WTC11 (cell line): ENCODE results near the gene DUSP2. TPM values are rescaled to one million over a fixed set of nuclear protein-coding genes. Genes with fewer than 3 reads are reported as not detected.

Experiments
- ATAC-seq: fragments of 200-7000 bp; cut with Tn5 transposase; 2 replicates; pipeline ENCODE4 v1.10.0; 2021; ENCODE audit warnings: mild to moderate bottlenecking, moderate library complexity
- CTCF ChIA-PET: fragments of 300-600 bp; sonication (Branson Sonifier 250); formaldehyde crosslinking; loops from one replicate; lab custom pipeline; 2021; ENCODE audit warnings: antibody characterized with exemption; lab: Charles Lee
- POLR2A ChIA-PET: fragments of 350-600 bp; sonication (Branson Sonifier 250); formaldehyde crosslinking; loops from one replicate; lab custom pipeline; 2021; ENCODE audit warnings: antibody characterized with exemption; lab: Charles Lee
- DNase-seq: peaks from one replicate; pipeline ENCODE4 v3.0.0; 2021; ENCODE audit warnings: low spot score
- H3K27ac Mint-ChIP-seq: 2 replicates; pipeline ENCODE4 v1.8.0; 2021; ENCODE audit warnings: mixed read lengths
- H3K27me3 Mint-ChIP-seq: 2 replicates; pipeline ENCODE4 v1.8.0; 2021; ENCODE audit warnings: low read depth, mild to moderate bottlenecking, moderate library complexity, mixed read lengths
- H3K36me3 Mint-ChIP-seq: 2 replicates; pipeline ENCODE4 v1.8.0; 2021; ENCODE audit warnings: mixed read lengths
- H3K4me1 Mint-ChIP-seq: 2 replicates; pipeline ENCODE4 v1.8.0; 2022; ENCODE audit warnings: mixed read lengths
- H3K4me3 Mint-ChIP-seq: 2 replicates; pipeline ENCODE4 v1.8.0; 2021; ENCODE audit warnings: mild to moderate bottlenecking, moderate library complexity, mixed read lengths
- H3K9me3 Mint-ChIP-seq: 2 replicates; pipeline ENCODE4 v1.8.0; 2021; ENCODE audit warnings: mixed read lengths
- ATF6 ChIP-seq: sonication (generic); formaldehyde crosslinking; IDR thresholded peaks from 2 replicates; pipeline ENCODE4 v1.8.1; 2023; ENCODE audit warnings: mild to moderate bottlenecking, missing genetic modification reagents
- CBFB ChIP-seq: sonication (generic); formaldehyde crosslinking; IDR thresholded peaks from 2 replicates; pipeline ENCODE4 v1.8.1; 2022; ENCODE audit warnings: mild to moderate bottlenecking, low read depth, missing genetic modification reagents
- CDX4 ChIP-seq: fragments of 250-450 bp; sonication (Bioruptor Pico); IDR thresholded peaks from 2 replicates; pipeline ENCODE4 v1.9.0; 2021; ENCODE audit warnings: moderate library complexity, mild to moderate bottlenecking, inconsistent platforms, borderline replicate concordance
- ESRRA ChIP-seq: sonication (generic); formaldehyde crosslinking; IDR thresholded peaks from 2 replicates; pipeline ENCODE4 v1.8.1; 2022; ENCODE audit warnings: mild to moderate bottlenecking, missing genetic modification reagents, borderline replicate concordance
- FOXP1 ChIP-seq: sonication (generic); formaldehyde crosslinking; IDR thresholded peaks from 2 replicates; pipeline ENCODE4 v1.8.0; 2022; ENCODE audit warnings: missing genetic modification reagents, mild to moderate bottlenecking, moderate library complexity, borderline replicate concordance
- MAX ChIP-seq: sonication (generic); formaldehyde crosslinking; IDR thresholded peaks from 2 replicates; pipeline ENCODE4 v1.8.0; 2022; ENCODE audit warnings: mild to moderate bottlenecking, missing genetic modification reagents
- MLX ChIP-seq: sonication (generic); formaldehyde crosslinking; IDR thresholded peaks from 2 replicates; pipeline ENCODE4 v1.8.1; 2023; ENCODE audit warnings: mild to moderate bottlenecking, missing genetic modification reagents, moderate library complexity
- NFATC4 ChIP-seq: fragments of 250-450 bp; sonication (Bioruptor Pico); IDR thresholded peaks from 2 replicates; pipeline ENCODE4 v1.9.0; 2021; ENCODE audit warnings: mild to moderate bottlenecking
- NR2C2 ChIP-seq: sonication (generic); formaldehyde crosslinking; IDR thresholded peaks from 2 replicates; pipeline ENCODE4 v1.8.0; 2022; ENCODE audit warnings: mild to moderate bottlenecking, missing genetic modification reagents
- NR3C1 ChIP-seq: sonication (generic); formaldehyde crosslinking; conservative IDR thresholded peaks from 2 replicates; pipeline ENCODE4 v1.8.1; 2023; ENCODE audit warnings: low read depth, mild to moderate bottlenecking, missing genetic modification reagents
- PREB ChIP-seq: sonication (generic); formaldehyde crosslinking; IDR thresholded peaks from 2 replicates; pipeline ENCODE4 v1.8.1; 2022; ENCODE audit warnings: mild to moderate bottlenecking, missing genetic modification reagents, moderate library complexity, borderline replicate concordance
- RELA ChIP-seq: sonication (generic); formaldehyde crosslinking; IDR thresholded peaks from 2 replicates; pipeline ENCODE4 v1.8.1; 2022; ENCODE audit warnings: missing genetic modification reagents, mild to moderate bottlenecking, borderline replicate concordance
- SMAD3 ChIP-seq: sonication (generic); formaldehyde crosslinking; IDR thresholded peaks from 2 replicates; pipeline ENCODE4 v1.8.0; 2022; ENCODE audit warnings: missing genetic modification reagents, mild to moderate bottlenecking, borderline replicate concordance
- SMAD4 ChIP-seq: sonication (generic); formaldehyde crosslinking; IDR thresholded peaks from 2 replicates; pipeline ENCODE4 v1.8.0; 2022; ENCODE audit warnings: mild to moderate bottlenecking, missing genetic modification reagents
- TEAD4 ChIP-seq: sonication (generic); formaldehyde crosslinking; IDR thresholded peaks from 2 replicates; pipeline ENCODE4 v1.8.0; 2022; ENCODE audit warnings: mild to moderate bottlenecking, missing genetic modification reagents
- USF1 ChIP-seq: sonication (generic); formaldehyde crosslinking; IDR thresholded peaks from 2 replicates; pipeline ENCODE4 v1.8.0; 2022; ENCODE audit warnings: mild to moderate bottlenecking, missing genetic modification reagents
- ZBTB43 ChIP-seq: sonication (generic); formaldehyde crosslinking; IDR thresholded peaks from 2 replicates; pipeline ENCODE4 v1.8.1; 2023; ENCODE audit warnings: mild to moderate bottlenecking, missing genetic modification reagents
- ZNF121 ChIP-seq: sonication (generic); formaldehyde crosslinking; IDR thresholded peaks from 2 replicates; pipeline ENCODE4 v1.8.0; 2023; ENCODE audit warnings: missing genetic modification reagents
- ZNF281 ChIP-seq: sonication (generic); formaldehyde crosslinking; IDR thresholded peaks from 2 replicates; pipeline ENCODE4 v1.8.0; 2023; ENCODE audit warnings: mild to moderate bottlenecking, missing genetic modification reagents
- total RNA-seq: library from RNA; stranded (reverse); gene quantifications from 3 replicates; pipeline ENCODE4 v1.2.3, GENCODE V29; 2021

DUSP2 gene
- total RNA-seq, 1 experiment from 2014 or later = 4.7 TPM

- TF ChIP-seq NR2C2 (CRISPR knock-in tag) (no peak), MLX (CRISPR knock-in tag) (no peak), FOXP1 (no peak), ZNF281 (CRISPR knock-in tag) (no peak), SMAD3 (CRISPR knock-in tag) (no peak), SMAD4 (CRISPR knock-in tag) (no peak), CDX4 (CRISPR knock-in tag) (no peak), ZBTB43 (no peak), MAX (CRISPR knock-in tag) (no peak), NFATC4 (no peak), RELA (CRISPR knock-in tag) (no peak), TEAD4 (CRISPR knock-in tag) (no peak), NR3C1 (no peak), ATF6 (CRISPR knock-in tag) (no peak), ZNF121 (CRISPR knock-in tag) (no peak)
- ATAC-seq (no peak), DNase-seq (no peak)
- no peaks in the 10 kb centered on the region for H3K36me3 Mint-ChIP-seq
- peaks cover 28% of the 10 kb centered on the region for H3K4me1 Mint-ChIP-seq
- no peak overlapping the region; the same call in 1 of the 2 replicates for H3K27ac Mint-ChIP-seq
- ChIA-PET CTCF (interaction anchor here (0.9 to 2.4 kb wide), 4 partner anchors 15 to 37 kb away, joined by 4 to 15 read pairs (median 6); partner anchors contain the start of gene ADRA2B), POLR2A (no interaction called here)
- no peaks in the 10 kb centered on the region for H3K9me3 Mint-ChIP-seq
- no peaks in the 10 kb centered on the region; the same call in 1 of the 2 replicates for H3K27me3 Mint-ChIP-seq
- H3K4me3 Mint-ChIP-seq = no peak overlapping the region
These were observed 8.8 kb upstream of the DUSP2 start for GRCh38 chr2:96153991-96154431.

GRCh38 chr2:96153291-96153713 lies 8.1 kb upstream of the DUSP2 start:
- ChIA-PET CTCF (interaction anchor here (1.0 to 3.1 kb wide), 7 partner anchors 10 to 88 kb away, joined by 4 to 19 read pairs (median 8); partner anchors contain the start of genes ADRA2B and ASTL), POLR2A (interaction anchor here (0.9 kb wide), 1 partner anchor 15 kb away, joined by 6 read pairs; the partner anchor contains the start of gene ASTL)
- no peak overlapping the region for H3K4me3 Mint-ChIP-seq
- ATAC-seq (no peak), DNase-seq (no peak)
- H3K9me3 Mint-ChIP-seq = no peaks in the 10 kb centered on the region
- peak overlapping the region; percentile 13 for H3K27ac Mint-ChIP-seq
- H3K27me3 Mint-ChIP-seq = peaks cover 1% of the 10 kb centered on the region; the same call in 1 of the 2 replicates
- H3K4me1 Mint-ChIP-seq = peaks cover 30% of the 10 kb centered on the region
- no peaks in the 10 kb centered on the region for H3K36me3 Mint-ChIP-seq
- no peak for TF ChIP-seq CBFB (CRISPR knock-in tag)
- no peak for TF ChIP-seq USF1
- no peak for TF ChIP-seq ESRRA (CRISPR knock-in tag)
- TF ChIP-seq PREB (CRISPR knock-in tag) = no peak
- no peak for TF ChIP-seq ZNF281 (CRISPR knock-in tag)
